Testis (tissue), 2 donors: ENCODE measurements around the gene FRAT2.

Experiments
- POLR2A ChIP-seq: fragments of 450-650 bp; IDR thresholded peaks from one replicate; pipeline ENCODE4 v1.6.1; 2017; ENCODE audit warnings: antibody characterized with exemption, mild to moderate bottlenecking, moderate library complexity
- TF ChIP-seq, protein P1 (sequence below), 3 experiments: fragments of 450-650 bp in 2 of 3; fragments of 200-600 bp in 1 of 3; sonication (generic) in 1 of 3; IDR thresholded peaks; one replicate each; pipeline ENCODE4 v1.5.1; 2016 to 2019; ENCODE audit warnings: antibody characterized with exemption in 3 of 3, mild to moderate bottlenecking in 2 of 3, moderate library complexity in 1 of 3

DNA sequence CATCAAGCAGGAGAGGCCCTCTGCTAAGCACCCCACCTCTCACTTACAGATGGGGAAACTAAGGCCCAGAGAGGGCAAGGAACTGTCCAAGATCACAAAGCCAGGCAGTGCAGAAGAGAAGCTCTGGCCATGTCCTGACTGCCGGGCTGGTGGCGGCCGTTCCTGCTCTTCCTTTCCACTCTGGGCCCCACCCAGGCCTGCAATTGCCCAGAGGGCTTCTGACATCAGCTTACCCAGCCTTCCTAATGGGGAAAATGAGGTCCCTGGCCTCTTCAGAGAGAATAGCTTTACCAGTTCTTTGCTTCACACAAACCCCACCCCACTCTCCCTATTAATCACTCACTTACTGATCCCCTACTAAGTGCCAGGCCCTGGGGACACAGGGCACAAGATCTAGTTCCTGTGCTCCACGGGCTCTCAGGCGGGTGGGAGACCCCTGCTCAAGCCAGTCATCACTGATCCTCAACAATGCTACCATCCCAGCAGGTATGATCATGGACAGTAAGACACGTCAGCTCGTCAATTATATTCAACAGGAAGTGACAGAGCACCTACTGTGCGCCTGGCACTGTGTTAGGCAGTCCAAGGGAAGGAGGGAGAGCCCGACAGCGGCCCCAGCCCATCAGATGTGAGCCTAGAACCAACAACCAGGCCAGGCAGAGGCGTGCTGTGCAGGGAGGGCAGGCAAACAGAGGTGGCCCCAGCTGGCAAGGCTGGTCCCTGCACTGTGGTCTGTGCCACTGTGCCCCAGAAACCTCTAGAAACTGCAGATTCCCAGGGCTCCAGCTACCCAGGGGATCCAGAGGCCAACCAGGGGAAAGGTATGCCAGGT is 26.4 kb upstream of the FRAT2 start:
- TF ChIP-seq, protein P1, sequence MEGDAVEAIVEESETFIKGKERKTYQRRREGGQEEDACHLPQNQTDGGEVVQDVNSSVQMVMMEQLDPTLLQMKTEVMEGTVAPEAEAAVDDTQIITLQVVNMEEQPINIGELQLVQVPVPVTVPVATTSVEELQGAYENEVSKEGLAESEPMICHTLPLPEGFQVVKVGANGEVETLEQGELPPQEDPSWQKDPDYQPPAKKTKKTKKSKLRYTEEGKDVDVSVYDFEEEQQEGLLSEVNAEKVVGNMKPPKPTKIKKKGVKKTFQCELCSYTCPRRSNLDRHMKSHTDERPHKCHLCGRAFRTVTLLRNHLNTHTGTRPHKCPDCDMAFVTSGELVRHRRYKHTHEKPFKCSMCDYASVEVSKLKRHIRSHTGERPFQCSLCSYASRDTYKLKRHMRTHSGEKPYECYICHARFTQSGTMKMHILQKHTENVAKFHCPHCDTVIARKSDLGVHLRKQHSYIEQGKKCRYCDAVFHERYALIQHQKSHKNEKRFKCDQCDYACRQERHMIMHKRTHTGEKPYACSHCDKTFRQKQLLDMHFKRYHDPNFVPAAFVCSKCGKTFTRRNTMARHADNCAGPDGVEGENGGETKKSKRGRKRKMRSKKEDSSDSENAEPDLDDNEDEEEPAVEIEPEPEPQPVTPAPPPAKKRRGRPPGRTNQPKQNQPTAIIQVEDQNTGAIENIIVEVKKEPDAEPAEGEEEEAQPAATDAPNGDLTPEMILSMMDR (IDR thresholded peaks at IDR 0.05): no peak
- no peak for TF ChIP-seq POLR2A
